Measurements from ENCODE around the gene CEACAM16. TPM values are rescaled to one million over a fixed set of nuclear protein-coding genes. Genes with fewer than 3 reads are reported as not detected.

Gene CEACAM16
- total and polyA plus RNA-seq, 10 donors, result not detected

GRCh38 chr19:44757057-44757734 lies 58.2 kb downstream of the CEACAM16 start:
- H3K4me3 ChIP-seq, result peak overlapping the region; percentile 34 to 61 (median 40)
- 66 to 88% (median 78%) methylated on average over 21 to 53 of the region's 53 CpGs for WGBS, 5 donors
- H3K27me3 ChIP-seq (replicated peaks in 1 of 7), result no peaks in the 10 kb centered on the region
- intact Hi-C loops (cut with DNase I; ENCODE audit: low total_unique reads), result no loop called here
- DNase-seq, result no peak
- peaks cover 31 to 96% (median 75%) of the 10 kb centered on the region in 6 donors for H3K4me1 ChIP-seq
- H3K9me3 ChIP-seq, result no peaks in the 10 kb centered on the region
- H3K36me3 ChIP-seq, result peaks cover 0 to 76% (median 53%) of the 10 kb centered on the region in 6 donors
- TF ChIP-seq POLR2A (IDR thresholded peaks at IDR 0.05) (no peak), POLR2AphosphoS5 (IDR thresholded peaks at IDR 0.05) (peak; percentile 45 to 81 (median 57)), CTCF (IDR thresholded peaks at IDR 0.05 in 8 of 11, conservative IDR thresholded peaks at IDR 0.05 in 3 of 11) (no peak)
- peak overlapping the region; percentile 40 to 99 (median 96) for H3K27ac ChIP-seq

- DNase-seq, result peak; percentile 87
- H3K27me3 ChIP-seq (replicated peaks in 1 of 7), result no peaks in the 10 kb centered on the region
- no peaks in the 10 kb centered on the region for H3K9me3 ChIP-seq
- H3K4me3 ChIP-seq, result peak overlapping the region; percentile 34 to 61 (median 40)
- 64 to 75% (median 74%) methylated on average over 66 to 68 of the region's 68 CpGs for WGBS, 5 donors
- TF ChIP-seq CTCF (IDR thresholded peaks at IDR 0.05 in 8 of 11, conservative IDR thresholded peaks at IDR 0.05 in 3 of 11) (peak in 1 of 11 experiments; percentile 17), POLR2A (IDR thresholded peaks at IDR 0.05) (no peak), POLR2AphosphoS5 (IDR thresholded peaks at IDR 0.05) (peak; percentile 62 to 90 (median 80))
- peaks cover 0 to 69% (median 46%) of the 10 kb centered on the region in 6 donors for H3K36me3 ChIP-seq
- H3K4me1 ChIP-seq, result peaks cover 23 to 96% (median 71%) of the 10 kb centered on the region in 6 donors
- intact Hi-C loops (cut with DNase I; ENCODE audit: low total_unique reads), result no loop called here
- peak overlapping the region; percentile 24 to 99 (median 96) for H3K27ac ChIP-seq
Observed at GRCh38 chr19:44757735-44758505, 59.0 kb downstream of the CEACAM16 start.

- 65 to 80% (median 75%) methylated on average over 8 to 9 of the region's 9 CpGs for WGBS, 5 donors
- peak overlapping the region; percentile 34 to 61 (median 40) for H3K4me3 ChIP-seq
- H3K27ac ChIP-seq, result peak overlapping the region in 7 of 8 donors; percentile 24 to 99 (median 97)
- H3K36me3 ChIP-seq, result peaks cover 0 to 66% (median 46%) of the 10 kb centered on the region in 6 donors
- no peak for TF ChIP-seq POLR2A (IDR thresholded peaks at IDR 0.05)
- TF ChIP-seq CTCF (IDR thresholded peaks at IDR 0.05 in 8 of 11, conservative IDR thresholded peaks at IDR 0.05 in 3 of 11), result no peak
- TF ChIP-seq POLR2AphosphoS5 (IDR thresholded peaks at IDR 0.05), result no peak
- intact Hi-C loops (cut with DNase I; ENCODE audit: low total_unique reads), result no loop called here
- DNase-seq, result no peak
- no peaks in the 10 kb centered on the region for H3K27me3 ChIP-seq (replicated peaks in 1 of 7)
- H3K9me3 ChIP-seq, result no peaks in the 10 kb centered on the region
- peaks cover 21 to 99% (median 70%) of the 10 kb centered on the region in 6 donors for H3K4me1 ChIP-seq
Observed at GRCh38 chr19:44758596-44758995, 59.6 kb downstream of the CEACAM16 start.
